ENCODE results near the gene EFNA1. TPM values are rescaled to one million over a fixed set of nuclear protein-coding genes. Genes with fewer than 3 reads are reported as not detected.

The EFNA1 gene
- 0.37 TPM in 1 of 2 replicates, not detected in the other for total RNA-seq

GRCh38 chr1:155127105-155127966 is at the start of gene EFNA1:
Gene EFNA1, plus strand, starts transcription at chr1:155127876. Its CDS starts 102 bp downstream, at chr1:155127978.

GRCh38 chr1:155078469-155079209 is 49.0 kb upstream of the EFNA1 start, which contains the start of gene EFNA3:
Gene EFNA3, plus strand, starts transcription at chr1:155078837. Its CDS starts 105 bp downstream, at chr1:155078942.

GRCh38 chr1:155135415-155136028 is 7.8 kb downstream of the EFNA1 start, which contains the start of gene SLC50A1:
Gene SLC50A1, plus strand, starts transcription at chr1:155135852. Its CDS starts 60 bp downstream, at chr1:155135912.

GRCh38 chr1:155139895-155140629 is 12.4 kb downstream of the EFNA1 start, which contains the start of gene DPM3:
Gene DPM3, minus strand, starts transcription at chr1:155140531. Its CDS starts 291 bp downstream, at chr1:155140240.

GRCh38 chr1:155172732-155173477 is 45.2 kb downstream of the EFNA1 start, which contains the start of gene KRTCAP2:
Gene KRTCAP2, minus strand, starts transcription at chr1:155173304. Its CDS starts 80 bp downstream, at chr1:155173224.

GRCh38 chr1:155173478-155174323 is 46.0 kb downstream of the EFNA1 start, which contains the start of gene TRIM46:
Gene TRIM46, plus strand, starts transcription at chr1:155173849. Its CDS starts 118 bp downstream, at chr1:155173967.

Small RNA genes within 50 kb of the gene (small RNA-seq; reads per million reads assigned to genes)
- gene HMGN2P18 (not detected), gene RF00019 (not detected)

Other genes with a start within 250 kb of the EFNA1 start
- gene PMVK, start 191.2 kb upstream of the EFNA1 start, total RNA-seq, result 6.8 and 8.1 TPM in 2 replicates
- 17.3 and 18.8 TPM in 2 replicates for gene PBXIP1, start 171.8 kb upstream of the EFNA1 start, total RNA-seq
- gene PYGO2, start 166.1 kb upstream of the EFNA1 start, total RNA-seq, result 12.5 and 14.7 TPM in 2 replicates
- 177 and 280 TPM in 2 replicates for gene SHC1, start 157.1 kb upstream of the EFNA1 start, total RNA-seq
- 72.5 and 86.0 TPM in 2 replicates for gene CKS1B, start 153.2 kb upstream of the EFNA1 start, total RNA-seq
- 21.3 and 26.4 TPM in 2 replicates for gene FLAD1, start 144.5 kb upstream of the EFNA1 start, total RNA-seq
- gene LENEP, start 134.3 kb upstream of the EFNA1 start, total RNA-seq, result not detected in 2 replicates
- gene ZBTB7B, start 125.1 kb upstream of the EFNA1 start, total RNA-seq, result 11.4 and 14.5 TPM in 2 replicates
- gene DCST2, start 94.1 kb upstream of the EFNA1 start, total RNA-seq, result not detected in 2 replicates
- not detected in 2 replicates for gene DCST1, start 94.1 kb upstream of the EFNA1 start, total RNA-seq
- 99.2 and 126 TPM in 2 replicates for gene ADAM15, start 76.6 kb upstream of the EFNA1 start, total RNA-seq
- gene EFNA4, start 64.1 kb upstream of the EFNA1 start, total RNA-seq, result 0.73 and 1.2 TPM in 2 replicates
- 0.39 and 0.73 TPM in 2 replicates for gene EFNA3, start 49.0 kb upstream of the EFNA1 start, total RNA-seq
- gene SLC50A1, start 8.0 kb downstream of the EFNA1 start, total RNA-seq, result 26.8 and 30.1 TPM in 2 replicates
- 23.5 and 54.4 TPM in 2 replicates for gene DPM3, start 12.7 kb downstream of the EFNA1 start, total RNA-seq
- gene KRTCAP2, start 45.4 kb downstream of the EFNA1 start, total RNA-seq, result 83.9 and 140 TPM in 2 replicates
- 2.9 and 3.3 TPM in 2 replicates for gene TRIM46, start 46.0 kb downstream of the EFNA1 start, total RNA-seq
- 9.2 and 14.7 TPM in 2 replicates for gene THBS3, start 80.0 kb downstream of the EFNA1 start, total RNA-seq
- 40.7 and 50.7 TPM in 2 replicates for gene MTX1, start 80.8 kb downstream of the EFNA1 start, total RNA-seq
- 9.2 and 10.0 TPM in 2 replicates for gene ENTREP3, start 127.6 kb downstream of the EFNA1 start, total RNA-seq
- 26.1 and 27.6 TPM in 2 replicates for gene SCAMP3, start 134.5 kb downstream of the EFNA1 start, total RNA-seq
- 20.6 and 34.2 TPM in 2 replicates for gene CLK2, start 145.6 kb downstream of the EFNA1 start, total RNA-seq
- 0.37 and 0.78 TPM in 2 replicates for gene HCN3, start 149.6 kb downstream of the EFNA1 start, total RNA-seq
- gene PKLR, start 173.6 kb downstream of the EFNA1 start, total RNA-seq, result under 0.01 TPM in 1 of 2 replicates, not detected in the other
- 354 and 434 TPM in 2 replicates for gene FDPS, start 181.0 kb downstream of the EFNA1 start, total RNA-seq
- gene RUSC1, start 193.0 kb downstream of the EFNA1 start, total RNA-seq, result 11.0 and 18.6 TPM in 2 replicates